KOPT-K1 (cell line): Measurements from ENCODE around the gene F11R.
"Not testable (repeated sequence)": the region's sequence is repeated elsewhere in the genome, so short reads cannot be mapped to it uniquely, and the experiment has no call there.

Experiments used
- H3K27ac ChIP-seq: fragments of 200-600 bp; sonication (generic); 2 replicates; pipeline ENCODE4 v1.5.1; 2016; ENCODE audit warnings: antibody characterized with exemption, mild to moderate bottlenecking, low read depth, low read length; ENCODE audit not compliant: poor library complexity, severe bottlenecking
- H3K36me3 ChIP-seq: fragments of 200-600 bp; sonication (generic); 2 replicates; pipeline ENCODE4 v1.5.1; 2017; ENCODE audit warnings: antibody characterized with exemption, mild to moderate bottlenecking, low read length, moderate library complexity; ENCODE audit not compliant: insufficient read depth
- H3K9me3 ChIP-seq: fragments of 200-600 bp; sonication (generic); 2 replicates; pipeline ENCODE4 v1.5.1; 2017; ENCODE audit warnings: antibody characterized with exemption, low read length, mild to moderate bottlenecking; ENCODE audit not compliant: insufficient read depth, poor library complexity, severe bottlenecking

The F11R gene

DNA sequence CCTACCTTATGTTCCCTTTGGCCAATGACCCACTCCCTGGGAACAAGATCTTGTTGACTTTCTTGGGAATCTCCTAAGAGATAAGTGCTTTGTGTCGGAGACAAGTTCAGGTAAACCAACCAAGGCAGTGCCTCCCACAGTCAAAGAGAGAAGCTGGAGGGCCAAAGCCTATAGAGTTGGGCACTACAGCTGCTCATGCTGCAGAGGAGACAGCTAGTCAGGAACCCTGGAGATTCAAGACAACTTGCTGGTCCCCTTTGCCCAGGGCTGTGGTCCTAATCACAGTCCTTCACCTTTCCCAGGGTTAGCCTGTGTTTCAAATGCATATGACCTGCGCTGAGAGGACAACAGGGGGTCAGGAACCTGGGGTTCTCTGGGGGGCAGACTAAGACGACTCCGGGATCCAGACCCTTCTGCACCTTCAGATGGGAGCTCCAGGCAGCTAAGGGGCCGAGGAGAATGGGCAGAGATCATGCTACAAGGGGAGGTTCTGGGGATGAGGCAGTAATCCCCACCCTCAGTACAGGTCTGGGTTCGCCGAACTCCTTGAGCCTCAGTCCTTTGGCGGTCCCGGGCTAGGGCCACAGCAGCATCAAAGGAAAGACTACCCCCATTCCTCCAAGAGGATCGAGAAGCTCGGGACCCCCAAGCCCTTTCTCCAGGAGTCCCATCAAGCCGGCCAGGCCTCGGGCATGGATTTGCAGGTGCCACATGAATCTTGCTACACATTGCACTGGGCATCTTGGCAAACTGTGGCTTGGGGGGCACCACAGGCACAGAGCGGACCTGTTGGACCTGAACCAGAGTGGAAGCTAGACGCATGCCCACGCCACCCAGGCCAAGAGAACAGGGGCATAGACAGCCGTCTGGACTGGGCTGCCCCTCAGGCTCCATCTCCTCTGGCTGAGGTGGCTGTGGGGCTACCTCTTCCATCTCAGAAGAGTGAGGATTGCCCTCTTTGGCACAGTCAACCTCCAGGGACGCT, 26.8 kb upstream of the F11R start:
- Histone ChIP-seq H3K36me3 (peaks cover 66% of the 10 kb centered on the region), H3K27ac (no peak overlapping the region), H3K9me3 (no peaks in the 10 kb centered on the region)

DNA sequence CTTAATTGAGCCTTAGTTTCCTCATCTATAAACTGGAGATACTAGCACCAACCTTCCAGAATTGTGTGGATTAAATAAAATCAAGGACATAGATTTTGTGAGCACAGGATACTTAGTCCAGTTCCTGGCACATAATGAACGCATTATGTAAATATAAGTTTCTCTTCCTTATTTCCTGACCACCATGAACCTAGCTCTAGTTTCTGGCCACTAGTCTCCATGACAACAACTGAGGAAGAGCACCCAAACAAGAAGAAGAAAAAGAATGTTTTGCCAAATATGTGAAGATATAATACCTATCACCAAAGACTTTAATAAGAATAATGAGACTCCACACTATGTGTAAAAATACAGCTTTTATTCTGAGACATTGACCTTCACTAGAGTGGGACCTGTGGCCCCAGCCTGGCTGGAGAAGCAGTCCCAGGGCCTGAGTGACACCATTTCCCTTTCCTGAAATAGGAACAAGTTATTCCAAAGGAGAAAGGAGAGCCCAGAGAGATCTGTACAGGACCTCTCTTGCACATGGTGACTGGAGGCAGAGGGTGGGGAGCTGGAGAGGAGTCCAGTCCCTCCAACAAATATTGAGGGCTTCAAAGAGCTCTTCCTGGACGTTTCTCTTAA, 25.8 kb upstream of the F11R start:
- peak overlapping the region; percentile 97 for H3K27ac ChIP-seq
- H3K36me3 ChIP-seq: peaks cover 66% of the 10 kb centered on the region
- no peaks in the 10 kb centered on the region for H3K9me3 ChIP-seq

DNA sequence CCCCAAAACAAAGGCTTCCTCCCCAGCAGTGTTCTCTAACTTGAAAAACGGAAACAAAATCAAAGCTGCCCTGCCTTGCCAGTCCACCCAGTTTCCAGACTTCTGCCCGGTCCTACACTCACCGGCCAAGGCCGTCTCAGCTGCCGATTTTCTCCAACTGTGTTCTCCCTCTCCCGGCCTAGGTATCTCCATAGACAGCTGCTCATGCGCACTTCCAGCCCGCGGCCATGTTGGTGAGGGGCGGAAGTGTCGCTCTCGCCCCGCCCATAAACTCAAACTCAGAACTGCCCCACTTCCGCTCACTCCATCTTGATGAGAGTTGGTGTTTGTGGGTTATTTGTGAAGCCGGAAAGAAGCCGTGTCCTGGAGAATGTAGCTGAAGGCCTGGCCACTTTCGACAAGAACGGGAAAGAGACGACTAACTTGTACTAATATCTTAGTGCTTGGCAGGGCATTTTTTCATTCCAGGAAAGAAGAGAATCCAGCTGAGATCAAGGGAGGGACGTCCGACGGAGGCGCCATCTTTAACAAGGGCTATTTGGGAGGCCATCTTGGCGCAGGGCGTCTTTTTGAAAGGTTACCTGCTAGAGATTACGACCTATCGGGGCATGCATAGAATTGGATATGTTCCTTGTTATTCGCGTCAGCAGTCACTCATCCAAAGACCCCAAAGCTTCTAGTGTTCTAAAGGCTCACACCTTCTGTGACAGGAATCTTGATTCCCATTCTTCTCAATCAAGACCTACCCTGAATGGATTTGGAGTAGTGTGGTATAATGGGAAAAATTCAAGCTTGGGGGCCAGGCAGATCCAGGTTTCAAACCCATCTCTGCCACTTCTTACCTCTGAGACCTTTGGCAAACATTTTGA, 25.0 kb upstream of the F11R start, which contains the start of gene USF1:
Gene USF1 (minus strand): TSS at position 242 of the 869 bp plus-strand sequence. CDS start 2,702 bp downstream, outside the sequence.
- H3K27ac ChIP-seq: peak within 1 kb of the TSS; percentile 97
- peaks cover 66% of the 10 kb centered on the region for H3K36me3 ChIP-seq
- H3K9me3 ChIP-seq: no peaks in the 10 kb centered on the region

DNA sequence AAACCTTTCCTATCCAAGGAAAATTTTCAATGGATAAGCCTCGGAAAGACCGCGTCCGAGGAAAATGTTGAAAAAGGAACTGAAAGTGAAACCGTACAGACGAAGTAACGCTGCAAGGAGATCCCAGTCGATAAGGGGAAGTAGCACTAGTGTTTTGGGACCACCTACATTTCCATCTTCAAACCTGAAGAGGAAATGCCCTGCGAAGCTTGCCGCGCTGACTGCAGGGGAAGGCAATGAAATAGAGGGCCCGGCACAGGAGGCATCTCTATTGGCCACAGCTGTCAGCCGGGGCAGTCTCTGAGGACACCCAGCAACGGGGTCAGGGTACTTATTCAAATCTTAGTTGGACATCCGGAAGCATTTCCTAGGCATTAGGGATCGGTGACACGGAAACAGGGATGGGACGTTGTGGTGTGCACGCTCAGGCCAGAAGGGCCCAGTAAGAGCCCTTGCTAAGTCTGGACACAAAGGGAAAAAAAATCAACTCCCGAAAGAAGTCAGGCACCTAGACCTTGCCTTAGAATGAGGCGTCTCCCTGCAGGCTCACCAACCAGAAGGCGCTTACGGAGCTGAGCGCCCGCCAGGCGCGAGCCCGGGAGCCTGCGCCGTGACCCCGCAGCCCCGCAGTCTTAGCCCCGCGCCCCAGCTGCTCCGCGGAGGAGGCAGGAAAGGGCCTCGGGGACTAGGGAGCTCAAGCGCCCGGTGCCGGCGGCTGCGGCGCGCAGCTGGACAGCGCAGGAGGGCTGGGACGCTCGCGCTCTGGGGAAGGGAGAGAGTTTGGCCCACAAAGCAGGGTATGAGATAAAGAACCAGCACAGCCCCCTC, 24.2 kb upstream of the F11R start:
- H3K27ac ChIP-seq: peak overlapping the region; percentile 97
- H3K9me3 ChIP-seq: no peaks in the 10 kb centered on the region
- H3K36me3 ChIP-seq: peaks cover 66% of the 10 kb centered on the region

DNA sequence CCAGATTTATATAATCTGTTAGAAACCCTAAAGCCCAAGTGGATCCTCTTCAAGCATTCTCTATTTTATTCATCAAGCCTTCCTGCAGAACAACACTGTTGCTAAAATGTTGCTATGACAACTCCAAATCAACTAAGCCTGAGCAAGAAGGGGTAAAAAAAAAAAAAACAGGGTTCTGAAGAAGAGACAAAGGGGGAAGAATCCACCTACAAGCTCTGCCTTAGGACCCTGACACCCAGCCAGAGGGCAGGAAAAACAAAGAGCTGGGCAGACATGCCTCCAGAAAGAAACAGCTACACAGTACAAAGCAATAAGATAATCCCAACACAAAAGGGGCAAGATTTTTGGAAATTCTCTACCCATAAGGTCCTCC, 23.6 kb upstream of the F11R start:
- H3K9me3 ChIP-seq: no peaks in the 10 kb centered on the region
- peaks cover 66% of the 10 kb centered on the region for H3K36me3 ChIP-seq
- H3K27ac ChIP-seq: peak overlapping the region; percentile 97

DNA sequence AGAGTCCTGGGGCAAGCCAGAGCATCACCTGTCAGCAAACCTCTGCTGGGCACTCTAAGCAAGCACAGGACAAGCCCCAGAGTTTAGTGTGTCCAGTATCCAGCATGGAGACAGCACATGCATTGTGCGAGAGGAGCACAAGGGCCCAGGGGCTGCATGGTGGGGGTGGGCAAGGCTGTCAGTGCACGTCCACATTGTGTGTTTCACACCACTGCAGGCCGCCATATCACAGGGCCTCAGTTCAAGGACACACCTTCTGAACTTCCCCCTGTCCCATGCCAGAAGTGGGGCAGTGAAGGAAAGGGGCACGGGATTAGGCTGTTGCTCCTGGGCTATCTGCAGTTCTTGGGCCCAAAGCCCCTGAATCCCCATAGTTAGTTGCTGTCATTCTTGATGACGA, 18.6 kb upstream of the F11R start:
- peak overlapping the region; percentile 69 for H3K27ac ChIP-seq
- H3K36me3 ChIP-seq: peaks cover 50% of the 10 kb centered on the region
- H3K9me3 ChIP-seq: no peaks in the 10 kb centered on the region

DNA sequence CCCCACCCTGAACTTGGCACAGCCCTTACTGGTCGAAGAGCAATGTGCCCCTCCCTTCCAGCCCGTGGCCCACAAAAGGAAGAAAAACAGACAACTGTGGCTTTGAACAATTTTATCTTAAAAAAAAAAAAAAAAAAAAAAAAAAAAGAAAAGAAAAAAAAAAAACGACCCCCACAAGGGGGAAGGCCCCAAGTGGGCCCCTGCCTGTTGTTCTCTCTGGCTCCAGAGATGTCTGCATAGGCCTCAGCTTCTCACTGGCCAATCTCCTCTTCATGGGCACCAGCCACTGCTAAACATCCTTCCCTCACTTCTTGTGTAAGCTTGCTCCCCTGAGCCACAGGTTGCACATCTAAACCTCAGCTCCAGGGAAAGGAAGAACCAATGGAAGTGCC, 18.2 kb upstream of the F11R start:
- peaks cover 50% of the 10 kb centered on the region for H3K36me3 ChIP-seq
- H3K27ac ChIP-seq: peak overlapping the region; percentile 69
- H3K9me3 ChIP-seq: no peaks in the 10 kb centered on the region

DNA sequence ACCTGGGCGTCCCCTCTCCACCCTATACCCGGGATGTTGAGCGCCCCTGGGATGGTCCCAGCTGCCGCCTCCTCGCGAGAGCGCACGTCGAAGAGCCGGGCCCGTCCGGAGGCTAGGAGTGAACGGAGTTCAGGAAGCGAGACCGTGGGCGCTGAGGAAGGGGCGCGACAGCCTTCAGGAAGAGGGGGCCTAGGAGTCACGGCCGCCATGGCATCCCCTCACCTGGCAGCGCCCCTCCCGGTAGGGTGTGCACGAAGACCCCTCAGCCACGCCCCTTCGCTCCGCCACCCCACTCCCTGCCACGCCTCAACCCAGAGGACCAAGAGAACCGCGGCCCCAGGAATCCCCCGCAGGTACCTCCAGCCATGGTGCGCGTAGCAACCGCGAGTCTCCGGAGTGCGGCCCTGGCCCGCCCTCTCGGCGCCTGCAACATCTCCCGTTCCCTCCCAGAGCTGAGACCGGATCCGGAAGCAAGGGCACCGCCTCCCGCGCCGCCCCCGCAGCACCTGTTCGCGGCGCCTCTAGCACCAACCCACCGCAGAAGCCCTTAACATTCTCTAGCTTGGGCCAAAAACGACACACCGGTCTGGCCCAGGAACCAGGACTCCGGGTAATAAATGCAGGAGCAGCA, 17.7 kb upstream of the F11R start, which contains the start of gene TSTD1:
Gene TSTD1 (minus strand): TSS at position 442 of the 631 bp plus-strand sequence. CDS start 75 bp downstream, at position 367.
- peaks cover 50% of the 10 kb centered on the region for H3K36me3 ChIP-seq
- peak within 1 kb of the TSS; percentile 69 for H3K27ac ChIP-seq
- H3K9me3 ChIP-seq: no peaks in the 10 kb centered on the region

DNA sequence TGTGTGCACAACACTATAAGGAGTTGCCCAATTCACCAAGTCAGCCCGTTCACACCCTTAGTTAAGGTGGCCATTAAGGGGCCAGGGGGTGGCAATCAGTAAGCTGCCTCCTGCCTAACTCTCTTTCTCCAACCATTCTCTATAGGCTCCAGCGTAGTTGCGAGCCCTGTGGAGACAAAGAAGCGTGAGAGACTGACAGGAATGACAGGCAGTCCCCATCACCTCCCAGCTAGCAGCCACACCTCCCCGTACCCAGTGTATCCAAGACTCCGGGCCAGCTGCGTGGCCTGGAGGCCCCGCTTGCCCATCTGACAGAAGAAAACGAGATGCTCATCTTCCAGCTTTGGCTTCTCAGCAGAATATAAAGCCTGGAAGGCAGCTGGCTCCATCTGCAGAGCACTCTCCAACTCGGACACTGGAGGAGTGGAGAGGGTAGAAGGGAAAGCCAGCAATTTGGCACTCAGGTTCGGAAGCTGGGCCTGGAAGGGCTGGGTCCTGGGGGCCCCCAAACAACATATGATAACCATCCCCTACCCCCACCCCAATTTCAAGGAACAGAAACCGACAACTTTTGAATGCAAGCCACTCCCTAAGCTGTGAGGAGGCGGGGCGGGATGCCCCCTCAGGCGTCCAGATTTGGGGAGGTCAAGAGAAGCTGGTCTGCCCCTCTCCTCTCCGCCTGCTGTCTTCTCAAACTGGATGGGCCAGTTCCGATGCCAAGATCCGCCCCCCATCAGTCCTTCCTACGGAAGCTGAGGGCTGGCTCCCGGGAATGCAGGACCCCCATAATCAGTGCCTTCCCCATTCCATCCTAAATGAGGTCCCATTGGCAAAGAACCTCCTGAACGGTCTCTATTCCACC, 16.9 kb upstream of the F11R start:
- H3K9me3 ChIP-seq: no peaks in the 10 kb centered on the region
- peaks cover 43% of the 10 kb centered on the region for H3K36me3 ChIP-seq
- H3K27ac ChIP-seq: peak overlapping the region; percentile 69

DNA sequence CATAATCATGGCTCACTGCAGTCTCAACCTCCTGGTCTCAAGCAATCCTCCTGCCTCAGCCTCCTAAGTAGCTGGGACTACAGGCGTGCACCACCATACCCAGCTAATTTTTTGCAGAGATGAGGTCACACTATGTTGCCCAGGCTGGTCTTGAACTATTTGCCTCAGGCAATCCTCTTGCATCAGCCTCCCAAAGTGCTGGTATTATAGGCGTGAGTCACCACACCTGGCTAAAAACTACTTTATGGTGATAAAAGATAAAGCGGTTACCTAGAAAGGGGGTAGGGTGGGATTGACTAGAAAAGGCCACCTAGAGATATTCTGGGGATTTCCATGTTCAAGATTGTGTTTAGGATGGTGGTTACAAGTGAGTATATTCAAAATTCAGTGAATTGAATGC, 12.8 kb upstream of the F11R start:
- H3K36me3 ChIP-seq: peaks cover 6% of the 10 kb centered on the region; the same call in 1 of the 2 replicates
- no peaks in the 10 kb centered on the region for H3K9me3 ChIP-seq
- no peak overlapping the region for H3K27ac ChIP-seq

DNA sequence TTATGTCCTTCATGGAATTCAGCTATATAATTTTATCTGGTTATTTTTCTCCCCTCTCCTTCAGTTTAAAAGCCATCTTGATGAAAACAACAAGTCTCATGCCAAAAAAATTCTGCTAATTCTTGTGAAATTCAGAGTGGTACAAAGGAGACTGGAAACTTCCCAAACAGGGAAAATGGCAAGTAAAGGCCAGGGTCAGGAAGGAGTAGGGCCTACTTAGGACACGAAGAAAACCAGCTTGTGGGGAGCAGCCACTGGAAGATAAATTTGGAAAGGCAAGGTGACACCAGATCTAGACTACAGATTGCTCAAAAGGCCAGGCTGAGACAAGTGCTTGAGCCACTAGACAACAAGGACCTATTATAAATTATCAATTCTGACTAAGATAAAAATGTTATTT, 11.5 kb upstream of the F11R start:
- H3K36me3 ChIP-seq: peaks cover 5% of the 10 kb centered on the region; the same call in 1 of the 2 replicates
- H3K27ac ChIP-seq: no peak overlapping the region
- H3K9me3 ChIP-seq: no peaks in the 10 kb centered on the region

DNA sequence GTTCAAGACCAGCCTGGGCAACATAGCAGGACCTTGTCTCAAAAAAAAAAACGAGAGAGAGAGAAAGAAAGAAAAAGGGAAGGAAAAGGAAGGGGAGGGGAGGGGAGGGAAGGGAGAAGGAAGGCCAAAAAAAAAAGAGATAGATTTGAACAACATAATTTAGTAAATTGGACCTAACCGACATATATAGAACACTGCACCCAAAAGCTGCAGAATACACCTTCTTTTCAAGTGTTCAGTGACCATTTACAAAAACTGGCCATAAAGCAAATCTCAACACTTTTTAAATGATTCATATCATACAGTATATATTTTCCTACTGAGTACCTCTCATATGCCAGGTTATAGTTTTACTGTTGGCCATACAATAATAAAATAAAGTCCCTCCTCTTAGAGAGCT, 10.9 kb upstream of the F11R start:
- H3K27ac ChIP-seq: no peak overlapping the region
- no peaks in the 10 kb centered on the region for H3K9me3 ChIP-seq
- H3K36me3 ChIP-seq: no peaks in the 10 kb centered on the region

DNA sequence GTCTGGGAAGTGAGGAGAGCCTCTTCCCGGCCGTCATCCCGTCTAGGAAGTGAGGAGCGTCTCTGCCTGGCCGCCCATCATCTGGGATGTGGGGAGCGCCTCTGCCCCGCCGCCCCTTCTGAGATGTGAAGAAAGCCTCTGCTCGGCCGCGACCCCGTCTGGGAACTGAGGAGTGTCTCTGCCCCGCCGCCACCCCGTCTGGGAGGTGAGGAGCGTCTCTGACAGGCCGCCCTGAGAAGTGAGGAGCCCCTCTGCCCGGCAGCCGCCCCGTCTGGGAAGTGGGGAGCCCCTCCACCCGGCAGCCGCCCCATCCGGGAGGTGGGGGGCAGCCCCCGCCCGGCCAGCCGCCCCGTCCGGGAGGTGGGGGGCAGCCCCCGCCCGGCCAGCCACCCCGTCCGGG, 8.5 kb upstream of the F11R start:
- not testable (repeated sequence) for H3K27ac ChIP-seq, H3K9me3 ChIP-seq, H3K36me3 ChIP-seq
